IPS-15b (cell line): ENCODE results near the gene PLEKHM2.

Source experiments
- H3K27me3 ChIP-seq: one replicate; pipeline ENCODE4 v1.6.1; 2013; ENCODE audit warnings: low read length; ENCODE audit not compliant: control insufficient read depth, insufficient read depth
- H3K36me3 ChIP-seq: one replicate; pipeline ENCODE4 v1.6.1; 2013; ENCODE audit warnings: low read length; ENCODE audit not compliant: control insufficient read depth, insufficient read depth
- H3K4me1 ChIP-seq: one replicate; pipeline ENCODE4 v1.6.1; 2013; ENCODE audit warnings: mild to moderate bottlenecking, low read length; ENCODE audit not compliant: control insufficient read depth, insufficient read depth
- H3K4me3 ChIP-seq: one replicate; pipeline ENCODE4 v1.5.1; 2013; ENCODE audit warnings: low read depth, low read length
- H3K9ac ChIP-seq: one replicate; pipeline ENCODE4 v1.6.1; 2013; ENCODE audit warnings: low read depth, mild to moderate bottlenecking, low read length
- H3K9me3 ChIP-seq: one replicate; pipeline ENCODE4 v1.6.1; 2013; ENCODE audit warnings: mild to moderate bottlenecking, low read length; ENCODE audit not compliant: control insufficient read depth, insufficient read depth

Gene PLEKHM2

GRCh38 chr1:15777909-15778707 lies 94.0 kb downstream of the PLEKHM2 start:
- Histone ChIP-seq H3K9me3 (no peaks in the 10 kb centered on the region), H3K36me3 (peaks cover 38% of the 10 kb centered on the region), H3K9ac (no peak overlapping the region), H3K27me3 (no peaks in the 10 kb centered on the region), H3K4me3 (no peak overlapping the region), H3K4me1 (no peaks in the 10 kb centered on the region)
